ENCODE data around the gene NRXN2. TPM values are rescaled to one million over a fixed set of nuclear protein-coding genes. Genes with fewer than 3 reads are reported as not detected.
A peak's percentile ranks its signal among the peaks of the same experiment; 100 is the strongest.

NRXN2 gene
- total RNA-seq, 1 experiment from 2014 or later = 0.15 TPM

- DNase-seq (ENCODE audit: low read depth, low spot score) (no peak), ATAC-seq (no peak)
- ChIA-PET CTCF (interaction anchor here (0.6 kb wide), 2 partner anchors 36 to 375 kb away, joined by 5 to 8 read pairs; no protein-coding TSS in a partner anchor), POLR2A (no interaction called here)
- no TSS peak for BruUV-seq (replicated peaks)
- Histone ChIP-seq H3K27ac (ENCODE audit: low read length) (no peak overlapping the region), H3K9me3 (ENCODE audit: control insufficient read depth, insufficient read depth, low read depth, low read length) (no peaks in the 10 kb centered on the region), H3K4me1 (ENCODE audit: control insufficient read depth, insufficient read depth, low read length) (peaks cover 8% of the 10 kb centered on the region), H3K4me3 (ENCODE audit: low read depth in 2 of 2, low read length in 2 of 2) (no peak overlapping the region), H3K36me3 (ENCODE audit: control insufficient read depth, insufficient read depth, low read length) (no peaks in the 10 kb centered on the region), H3K27me3 (ENCODE audit: control insufficient read depth, insufficient read depth, low read length) (no peaks in the 10 kb centered on the region)
- intact Hi-C loops (cut with micrococcal nuclease; ENCODE audit: unreplicated experiment) = no loop called here
- no peak for TF ChIP-seq TCF7L2 (IDR thresholded peaks at IDR 0.05; ENCODE audit: low read depth, low read length)
- no peak for TF ChIP-seq POLR2AphosphoS5 (IDR thresholded peaks at IDR 0.05; ENCODE audit: low read depth, low read length)
- no peak for TF ChIP-seq CTCF (IDR thresholded peaks at IDR 0.05)
- TF ChIP-seq REST (IDR thresholded peaks at IDR 0.05; ENCODE audit: insufficient read depth in 1 of 2, low read depth in 2 of 2, low read length in 1 of 2) = no peak
- TF ChIP-seq SIN3A (IDR thresholded peaks at IDR 0.05; ENCODE audit: borderline replicate concordance, insufficient read depth, low read depth, low read length) = no peak
- in situ Hi-C loops (cut with HindIII; ENCODE audit: low pct_unique_long_range_greater_than_20kb, low sequenced_read_pairs) = no loop called here
These were observed 2.0 kb upstream of the NRXN2 start for GRCh38 chr11:64724863-64725532.

GRCh38 chr11:64723907-64724862 lies 1.2 kb upstream of the NRXN2 start:
- no peak for DNase-seq (ENCODE audit: low read depth, low spot score)
- CTCF ChIA-PET = interaction anchor here (0.6 kb wide), 1 partner anchor 36 kb away, joined by 8 read pairs; no protein-coding TSS in a partner anchor
- intact Hi-C loops (cut with micrococcal nuclease; ENCODE audit: unreplicated experiment) = no loop called here
- in situ Hi-C loops (cut with HindIII; ENCODE audit: low pct_unique_long_range_greater_than_20kb, low sequenced_read_pairs) = no loop called here
- peaks cover 8% of the 10 kb centered on the region for H3K4me1 ChIP-seq (ENCODE audit: control insufficient read depth, insufficient read depth, low read length)
- H3K4me3 ChIP-seq (ENCODE audit: low read depth in 2 of 2, low read length in 2 of 2) = peak overlapping the region; percentile 68 to 69; a peak in 3 of 4 replicates
- BruUV-seq (replicated peaks) = no TSS peak
- no peak for ATAC-seq
- no peaks in the 10 kb centered on the region for H3K27me3 ChIP-seq (ENCODE audit: control insufficient read depth, insufficient read depth, low read length)
- H3K36me3 ChIP-seq (ENCODE audit: control insufficient read depth, insufficient read depth, low read length) = no peaks in the 10 kb centered on the region
- TF ChIP-seq SIN3A (IDR thresholded peaks at IDR 0.05; ENCODE audit: borderline replicate concordance, insufficient read depth, low read depth, low read length) = no peak
- TF ChIP-seq POLR2AphosphoS5 (IDR thresholded peaks at IDR 0.05; ENCODE audit: low read depth, low read length) = no peak
- no peak for TF ChIP-seq TCF7L2 (IDR thresholded peaks at IDR 0.05; ENCODE audit: low read depth, low read length)
- TF ChIP-seq REST (IDR thresholded peaks at IDR 0.05; ENCODE audit: insufficient read depth in 1 of 2, low read depth in 2 of 2, low read length in 1 of 2) = no peak
- TF ChIP-seq CTCF (IDR thresholded peaks at IDR 0.05) = no peak
- POLR2A ChIA-PET = no interaction called here
- H3K27ac ChIP-seq (ENCODE audit: low read length) = no peak overlapping the region
- H3K9me3 ChIP-seq (ENCODE audit: control insufficient read depth, insufficient read depth, low read depth, low read length) = no peaks in the 10 kb centered on the region
